SK-N-SH treated with all-trans-retinoic acid at 6 μM for 48 hours (cell line): ENCODE measurements around the gene IPPK.

Experiments
- ATAC-seq: fragments of 200-7000 bp; cut with Tn5 transposase; 3 replicates; pipeline ENCODE4 v1.9.1; 2020; ENCODE audit warnings: mild to moderate bottlenecking, moderate library complexity
- BACH2 ChIP-seq: fragments of 250-450 bp; sonication (Bioruptor Pico); IDR thresholded peaks from 2 replicates; pipeline ENCODE4 v1.9.0; 2021; ENCODE audit warnings: mild to moderate bottlenecking, borderline replicate concordance
- CREB5 ChIP-seq: fragments of 250-450 bp; sonication (Bioruptor Pico); IDR thresholded peaks from 2 replicates; pipeline ENCODE4 v1.5.1; 2020; ENCODE audit warnings: low read depth, mild to moderate bottlenecking, moderate library complexity
- CSDC2 ChIP-seq: fragments of 250-450 bp; sonication (Bioruptor Pico); IDR thresholded peaks from 2 replicates; pipeline ENCODE4 v1.5.0; 2020; ENCODE audit warnings: mild to moderate bottlenecking, moderate library complexity
- CSRNP3 ChIP-seq: fragments of 250-450 bp; sonication (Bioruptor Pico); IDR thresholded peaks from 2 replicates; pipeline ENCODE4 v1.5.1; 2021; ENCODE audit warnings: mild to moderate bottlenecking, moderate library complexity
- ESRRG ChIP-seq: fragments of 250-450 bp; sonication (Bioruptor Pico); IDR thresholded peaks from 2 replicates; pipeline ENCODE4 v1.6.1; 2021; ENCODE audit warnings: mild to moderate bottlenecking
- GLIS3 ChIP-seq: fragments of 250-450 bp; sonication (Bioruptor Pico); IDR thresholded peaks from 2 replicates; pipeline ENCODE4 v1.5.0; 2020; ENCODE audit warnings: mild to moderate bottlenecking, moderate library complexity
- ISL1 ChIP-seq: fragments of 250-450 bp; sonication (Bioruptor Pico); IDR thresholded peaks from 2 replicates; pipeline ENCODE4 v2.1.2; 2022; ENCODE audit warnings: mild to moderate bottlenecking, moderate library complexity
- OSR1 ChIP-seq: fragments of 250-450 bp; sonication (Bioruptor Pico); IDR thresholded peaks from 2 replicates; pipeline ENCODE4 v1.8.0; 2022; ENCODE audit warnings: moderate library complexity, mild to moderate bottlenecking, inconsistent platforms
- PATZ1 ChIP-seq: fragments of 250-450 bp; sonication (Bioruptor Pico); IDR thresholded peaks from 2 replicates; pipeline ENCODE4 v1.8.0; 2020; ENCODE audit warnings: mild to moderate bottlenecking, moderate library complexity, borderline replicate concordance
- POU6F1 ChIP-seq: fragments of 250-450 bp; sonication (Bioruptor Pico); IDR thresholded peaks from 2 replicates; pipeline ENCODE4 v1.8.0; 2021; ENCODE audit warnings: low read depth, mild to moderate bottlenecking, moderate library complexity, borderline replicate concordance
- PPARA ChIP-seq: fragments of 250-450 bp; sonication (Bioruptor Pico); IDR thresholded peaks from 2 replicates; pipeline ENCODE4 v1.5.0; 2020; ENCODE audit warnings: mild to moderate bottlenecking, borderline replicate concordance
- RARB ChIP-seq: fragments of 250-450 bp; sonication (Bioruptor Pico); IDR thresholded peaks from 2 replicates; pipeline ENCODE4 v1.8.0; 2021; ENCODE audit warnings: mild to moderate bottlenecking, moderate library complexity
- SNAI2 ChIP-seq: fragments of 250-450 bp; sonication (Bioruptor Pico); IDR thresholded peaks from 2 replicates; pipeline ENCODE4 v1.5.0; 2020; ENCODE audit warnings: mild to moderate bottlenecking, moderate library complexity
- TOX ChIP-seq: fragments of 250-450 bp; sonication (Bioruptor Pico); IDR thresholded peaks from 2 replicates; pipeline ENCODE4 v1.8.0; 2021; ENCODE audit warnings: mild to moderate bottlenecking, moderate library complexity, borderline replicate concordance
- TSHZ2 ChIP-seq: fragments of 250-450 bp; sonication (Bioruptor Pico); IDR thresholded peaks from 2 replicates; pipeline ENCODE4 v1.5.0; 2020; ENCODE audit warnings: mild to moderate bottlenecking, moderate library complexity
- ZC3H10 ChIP-seq: fragments of 250-450 bp; sonication (Bioruptor Pico); IDR thresholded peaks from 2 replicates; pipeline ENCODE4 v1.5.1; 2021; ENCODE audit warnings: mild to moderate bottlenecking, moderate library complexity
- ZFP30 ChIP-seq: fragments of 450-650 bp; formaldehyde crosslinking; IDR thresholded peaks from 2 replicates; pipeline ENCODE4 v1.5.0; 2022; ENCODE audit warnings: mild to moderate bottlenecking, moderate library complexity
- ZNF565 ChIP-seq: fragments of 450-650 bp; formaldehyde crosslinking; conservative IDR thresholded peaks from 2 replicates; pipeline ENCODE4 v1.5.0; 2020; ENCODE audit warnings: low read depth, mild to moderate bottlenecking, moderate library complexity
- ZNF8 ChIP-seq: fragments of 450-650 bp; formaldehyde crosslinking; IDR thresholded peaks from 2 replicates; pipeline ENCODE4 v1.5.0; 2020; ENCODE audit warnings: mild to moderate bottlenecking, moderate library complexity

Gene IPPK

GRCh38 chr9:92660266-92660665, 9.7 kb downstream of the IPPK start:
- no peak for TF ChIP-seq ZFP30 (CRISPR knock-in tag)
- no peak for TF ChIP-seq CSDC2
- no peak for TF ChIP-seq OSR1 (CRISPR knock-in tag)
- TF ChIP-seq POU6F1 (CRISPR knock-in tag), result no peak
- TF ChIP-seq SNAI2 (CRISPR knock-in tag), result no peak
- no peak for TF ChIP-seq ZNF8 (CRISPR knock-in tag)
- TF ChIP-seq PATZ1 (CRISPR knock-in tag), result no peak
- no peak for TF ChIP-seq TSHZ2 (CRISPR knock-in tag)
- no peak for TF ChIP-seq PPARA (CRISPR knock-in tag)
- no peak for TF ChIP-seq CSRNP3 (CRISPR knock-in tag)
- no peak for TF ChIP-seq TOX (CRISPR knock-in tag)
- no peak for TF ChIP-seq GLIS3 (CRISPR knock-in tag)
- TF ChIP-seq RARB (CRISPR knock-in tag), result no peak
- no peak for TF ChIP-seq BACH2 (CRISPR knock-in tag)
- TF ChIP-seq CREB5 (CRISPR knock-in tag), result no peak
- TF ChIP-seq ZC3H10 (CRISPR knock-in tag), result no peak
- ATAC-seq, result no peak

- no peak for ATAC-seq
- no peak for TF ChIP-seq SNAI2 (CRISPR knock-in tag)
- TF ChIP-seq GLIS3 (CRISPR knock-in tag), result no peak
- no peak for TF ChIP-seq BACH2 (CRISPR knock-in tag)
- no peak for TF ChIP-seq PATZ1 (CRISPR knock-in tag)
- no peak for TF ChIP-seq ZNF565 (CRISPR knock-in tag)
- TF ChIP-seq ESRRG (CRISPR knock-in tag), result no peak
Measured at GRCh38 chr9:92659601-92660000, 10.3 kb downstream of the IPPK start.

- ATAC-seq, result no peak
- TF ChIP-seq GLIS3 (CRISPR knock-in tag) (no peak), CSDC2 (no peak), ZNF565 (CRISPR knock-in tag) (no peak), PATZ1 (CRISPR knock-in tag) (no peak), ISL1 (CRISPR knock-in tag) (no peak), ZFP30 (CRISPR knock-in tag) (no peak)
- TF ChIP-seq, all 23 proteins: peak for 0
Measured at GRCh38 chr9:92658611-92659010, 11.3 kb downstream of the IPPK start.
